IMR-90 (cell line): ENCODE measurements around the gene ZBTB9. TPM values are rescaled to one million over a fixed set of nuclear protein-coding genes. Genes with fewer than 3 reads are reported as not detected.

Experiments used
- ATAC-seq: fragments of 200-7000 bp; cut with Tn5 transposase; 2 replicates; pipeline ENCODE4 v1.9.1; 2020; ENCODE audit warnings: low read depth, mild to moderate bottlenecking, moderate library complexity
- BruUV-seq: library from RNA; stranded (reverse); fragments of 400-500 nt; replicated peaks from 2 replicates; lab custom pipeline; 2021; lab: Mats Ljungman, UMichigan
- CTCF ChIA-PET: fragments of 300-600 bp; formaldehyde crosslinking; extraction: SDS; loops from one replicate; lab custom pipeline; 2021; ENCODE audit warnings: antibody characterized with exemption; lab: Yijun Ruan, JAX
- POLR2A ChIA-PET: fragments of 300-600 bp; sonication (Branson Sonifier 250); formaldehyde crosslinking; loops from one replicate; lab custom pipeline; 2022; ENCODE audit warnings: antibody characterized with exemption; ENCODE audit not compliant: unreplicated experiment; lab: Charles Lee
- DNase-seq: peaks from one replicate; pipeline ENCODE4 v3.0.0; 2013
- H2AFZ ChIP-seq: replicated peaks from 2 replicates; pipeline ENCODE3; 2013; ENCODE audit warnings: low read length, mild to moderate bottlenecking; ENCODE audit not compliant: poor library complexity
- H2AK5ac ChIP-seq: 2 replicates; pipeline ENCODE4 v1.6.1; 2013; ENCODE audit warnings: low read depth, low read length, inconsistent platforms
- H2AK9ac ChIP-seq: replicated peaks from 2 replicates; pipeline ENCODE3; 2013; ENCODE audit warnings: mild to moderate bottlenecking, low read depth, low read length, moderate library complexity; ENCODE audit not compliant: poor library complexity
- H2BK120ac ChIP-seq: 2 replicates; pipeline ENCODE4 v1.6.1; 2013; ENCODE audit warnings: low read depth, low read length, inconsistent platforms
- H2BK15ac ChIP-seq: 3 replicates; pipeline ENCODE4 v1.6.1; 2013; ENCODE audit warnings: low read depth, low read length, inconsistent platforms
- H2BK20ac ChIP-seq: 2 replicates; pipeline ENCODE4 v1.6.1; 2013; ENCODE audit warnings: low read depth, mild to moderate bottlenecking, inconsistent platforms, low read length, moderate library complexity
- H2BK5ac ChIP-seq: 2 replicates; pipeline ENCODE4 v1.6.1; 2013; ENCODE audit warnings: mild to moderate bottlenecking, low read depth, low read length, inconsistent platforms; ENCODE audit not compliant: poor library complexity, severe bottlenecking
- H3K14ac ChIP-seq: replicated peaks from 2 replicates; pipeline ENCODE4 v1.6.1; 2013; ENCODE audit warnings: low read depth, low read length, inconsistent platforms
- H3K18ac ChIP-seq: 2 replicates; pipeline ENCODE4 v1.6.1; 2013; ENCODE audit warnings: low read depth, low read length, control low read depth
- H3K23ac ChIP-seq: 2 replicates; pipeline ENCODE4 v1.6.1; 2013; ENCODE audit warnings: low read depth, low read length, inconsistent platforms
- H3K27ac ChIP-seq: 2 replicates; pipeline ENCODE4 v1.5.1; 2013; ENCODE audit warnings: mild to moderate bottlenecking, control low read depth, low read length; ENCODE audit not compliant: insufficient read depth
- H3K27me3 ChIP-seq: 2 replicates; pipeline ENCODE4 v1.6.1; 2013; ENCODE audit warnings: low read length; ENCODE audit not compliant: control insufficient read depth, insufficient read depth
- H3K36me3 ChIP-seq: 2 replicates; pipeline ENCODE4 v1.6.1; 2013; ENCODE audit warnings: low read length, mixed read lengths; ENCODE audit not compliant: control insufficient read depth, insufficient read depth
- H3K4ac ChIP-seq: 2 replicates; pipeline ENCODE4 v1.6.1; 2013; ENCODE audit warnings: low read depth, low read length, inconsistent platforms
- H3K4me1 ChIP-seq: 2 replicates; pipeline ENCODE4 v1.6.1; 2013; ENCODE audit warnings: low read length, mixed read lengths; ENCODE audit not compliant: control insufficient read depth, insufficient read depth
- H3K4me2 ChIP-seq: 2 replicates; pipeline ENCODE4 v1.6.1; 2013; ENCODE audit warnings: low read depth, mild to moderate bottlenecking, control low read depth, low read length, moderate library complexity
- H3K4me3 ChIP-seq: 2 replicates; pipeline ENCODE4 v1.5.1; 2013; ENCODE audit warnings: low read depth, mild to moderate bottlenecking, control low read depth, low read length, moderate library complexity; ENCODE audit not compliant: insufficient read depth
- H3K56ac ChIP-seq: 2 replicates; pipeline ENCODE4 v1.6.1; 2013; ENCODE audit warnings: low read length, inconsistent platforms; ENCODE audit not compliant: insufficient read depth; ENCODE audit errors: extremely low read depth
- H3K79me1 ChIP-seq, 2 experiments: 2 replicates each; pipeline ENCODE4 v1.6.1; 2013; ENCODE audit warnings: low read length in 2 of 2, inconsistent platforms in 1 of 2, low read depth in 1 of 2
- H3K9ac ChIP-seq: 2 replicates; pipeline ENCODE4 v1.6.1; 2013; ENCODE audit warnings: low read depth, low read length, control low read depth
- H3K9me1 ChIP-seq: 2 replicates; pipeline ENCODE4 v1.6.1; 2013; ENCODE audit warnings: low read length, inconsistent platforms; ENCODE audit not compliant: insufficient read depth
- H3K9me3 ChIP-seq: 2 replicates; pipeline ENCODE4 v1.6.1; 2013; ENCODE audit warnings: low read length; ENCODE audit not compliant: control insufficient read depth, insufficient read depth
- H4K20me1 ChIP-seq: 2 replicates; pipeline ENCODE4 v1.6.1; 2013; ENCODE audit warnings: low read length, inconsistent platforms; ENCODE audit not compliant: insufficient read depth
- H4K5ac ChIP-seq: 2 replicates; pipeline ENCODE4 v1.6.1; 2013; ENCODE audit warnings: mild to moderate bottlenecking, low read depth, low read length, control low read depth
- H4K8ac ChIP-seq, 2 experiments: 2 replicates each; pipeline ENCODE4 v1.6.1; 2013; ENCODE audit warnings: low read depth in 2 of 2, low read length in 2 of 2, control low read depth in 1 of 2, inconsistent platforms in 1 of 2
- H4K91ac ChIP-seq: 2 replicates; pipeline ENCODE4 v1.6.1; 2013; ENCODE audit warnings: low read depth, low read length, inconsistent platforms; ENCODE audit not compliant: insufficient read depth
- BHLHE40 ChIP-seq: fragments of 150-350 bp; IDR thresholded peaks from 2 replicates; pipeline ENCODE4 v1.6.1; 2016; ENCODE audit warnings: mild to moderate bottlenecking, low read depth, low read length
- CEBPB ChIP-seq: IDR thresholded peaks from 2 replicates; pipeline ENCODE4 v1.6.1; 2012; ENCODE audit warnings: low read depth, low read length, improper control_type of control experiment
- CHD1 ChIP-seq: IDR thresholded peaks from 2 replicates; pipeline ENCODE4 v1.6.1; 2012; ENCODE audit warnings: low read depth, low read length, improper control_type of control experiment
- FOS ChIP-seq: fragments of 150-350 bp; IDR thresholded peaks from 2 replicates; pipeline ENCODE4 v1.6.1; 2016; ENCODE audit warnings: low read depth, low read length
- MAFK ChIP-seq: IDR thresholded peaks from 2 replicates; pipeline ENCODE4 v1.6.1; 2012; ENCODE audit warnings: low read depth, low read length, improper control_type of control experiment
- MAZ ChIP-seq: IDR thresholded peaks from 2 replicates; pipeline ENCODE4 v1.6.1; 2012; ENCODE audit warnings: low read depth, mild to moderate bottlenecking, low read length, improper control_type of control experiment, moderate library complexity, borderline replicate concordance
- MXI1 ChIP-seq: IDR thresholded peaks from 2 replicates; pipeline ENCODE4 v1.6.1; 2012; ENCODE audit warnings: low read depth, mild to moderate bottlenecking, low read length, moderate library complexity, borderline replicate concordance
- NFE2L2 ChIP-seq: fragments of 150-350 bp; IDR thresholded peaks from 2 replicates; pipeline ENCODE4 v1.6.1; 2016; ENCODE audit warnings: low read depth, mild to moderate bottlenecking, low read length
- POLR2A ChIP-seq: IDR thresholded peaks from 2 replicates; pipeline ENCODE4 v1.6.1; 2012; ENCODE audit warnings: mild to moderate bottlenecking, low read depth, low read length
- RAD21 ChIP-seq: IDR thresholded peaks from 2 replicates; pipeline ENCODE4 v1.6.1; 2012; ENCODE audit warnings: low read length, improper control_type of control experiment
- RCOR1 ChIP-seq: IDR thresholded peaks from 2 replicates; pipeline ENCODE4 v1.6.1; 2012; ENCODE audit warnings: mild to moderate bottlenecking, low read length, improper control_type of control experiment; ENCODE audit not compliant: insufficient replicate concordance
- RFX5 ChIP-seq: IDR thresholded peaks from 2 replicates; pipeline ENCODE4 v1.8.0; 2012; ENCODE audit warnings: low read depth, mild to moderate bottlenecking, low read length, moderate library complexity
- SMC3 ChIP-seq: fragments of 150-350 bp; IDR thresholded peaks from 2 replicates; pipeline ENCODE4 v1.6.1; 2016; ENCODE audit warnings: low read depth, mild to moderate bottlenecking, antibody characterized with exemption, low read length, moderate library complexity
- WGBS, 2 experiments: methylation state at CpG; one replicate each; pipeline versions ENCODE4 v1.1.5 to v1.1.7; 2013; ENCODE audit warnings: missing lambda C conversion rate in 2 of 2; ENCODE audit not compliant: insufficient read length in 1 of 2; ENCODE audit errors: extremely low coverage in 2 of 2; 5-methylcytosine and 5-hydroxymethylcytosine counted together
- dilution Hi-C: fragments of 300-500 bp; cut with HindIII; formaldehyde crosslinking; loops from one replicate; pipeline ENCODE4 v1.14.3; 2018; ENCODE audit warnings: low sequenced_read_pairs; ENCODE audit not compliant: unreplicated experiment
- in situ Hi-C: fragments of 300-500 bp; cut with MboI; formaldehyde crosslinking; loops from 3 replicates; pipeline ENCODE4 v1.14.3; 2019; ENCODE audit warnings: low sequenced_read_pairs, inconsistent platforms, mixed read lengths
- intact Hi-C: fragments of 100-400 bp; cut with micrococcal nuclease; formaldehyde crosslinking; loops from 2 replicates; pipeline ENCODE4 v1.10.0; 2022
- polyA plus RNA-seq, 3 experiments: library from polyadenylated mRNA; depleted of rRNA; stranded (reverse); fragments of >200 nt; gene quantifications; 2 replicates each; pipeline ENCODE4 v1.2.3, GENCODE V29; 2012; ENCODE audit warnings: low replicate concordance in 1 of 3
- total RNA-seq: library from RNA; depleted of rRNA; stranded (reverse); fragments of >200 nt; gene quantifications from 2 replicates; pipeline ENCODE4 v1.2.3, GENCODE V29; 2012
- TF ChIP-seq, protein P1 (sequence below): fragments of 150-350 bp; IDR thresholded peaks from 2 replicates; pipeline ENCODE4 v1.6.1; 2017; ENCODE audit warnings: mild to moderate bottlenecking, antibody characterized with exemption, low read length, low read depth
- TF ChIP-seq, protein P2 (sequence below): conservative IDR thresholded peaks from 2 replicates; pipeline ENCODE4 v1.5.1; 2012; ENCODE audit warnings: mild to moderate bottlenecking, low read depth, low read length, improper control_type of control experiment

The ZBTB9 gene
- total and polyA plus RNA-seq, 2 of the 4 experiments (the other 2 are of a cell fraction), result 5.4 to 5.9 TPM

DNA sequence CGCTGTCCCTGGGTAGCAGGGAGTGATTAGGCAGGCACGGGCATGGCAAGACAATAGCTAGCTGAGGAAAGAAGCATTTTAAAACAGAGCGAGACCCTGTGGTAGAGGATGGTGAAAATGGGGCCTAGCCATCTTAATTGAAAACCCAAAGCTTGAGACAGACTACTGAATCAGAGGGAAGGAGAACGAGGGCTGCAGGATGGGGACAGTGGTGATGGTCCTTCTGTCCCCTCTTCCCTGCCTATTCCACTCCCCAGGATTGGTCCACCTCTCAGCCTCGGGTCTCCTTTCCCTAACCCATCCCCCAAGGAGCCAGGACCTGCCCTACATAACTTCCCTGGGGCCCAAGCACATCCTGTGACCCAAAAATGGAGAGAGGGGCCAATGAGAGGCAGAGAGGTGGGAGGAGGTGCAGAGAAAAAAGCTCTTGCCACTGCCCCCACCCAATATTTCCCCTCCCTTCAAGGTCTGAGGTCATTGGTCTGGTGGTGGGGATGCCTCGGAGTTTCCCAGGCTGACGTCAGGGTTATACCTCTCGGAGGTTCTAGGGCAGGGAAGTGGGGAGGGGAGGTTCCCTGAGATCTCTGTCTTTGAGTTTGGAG lies 35.6 kb upstream of the ZBTB9 start:
- peak overlapping the region; percentile 80 for H3K4me2 ChIP-seq
- DNase-seq (peak; percentile 42), ATAC-seq (no peak)
- peak overlapping the region; percentile 93 for H2BK120ac ChIP-seq
- H3K18ac ChIP-seq, result peak overlapping the region; percentile 69
- POLR2A ChIA-PET, result no interaction called here
- intact Hi-C loops (loop anchor here (2.0 to 5.0 kb wide), 3 partner anchors 28 to 121 kb away; partner anchors contain the start of genes KIFC1, RGL2 and TAPBP), in situ Hi-C loops (no loop called here), dilution Hi-C loops (no loop called here)
- H3K14ac ChIP-seq, result peak overlapping the region; percentile 83
- H2AK5ac ChIP-seq, result peak overlapping the region; percentile 97
- H3K4me1 ChIP-seq, result peaks cover 19% of the 10 kb centered on the region
- peak overlapping the region; percentile 22 for H3K4me3 ChIP-seq
- H2BK20ac ChIP-seq, result peak overlapping the region; percentile 60
- peaks cover 19% of the 10 kb centered on the region for H4K20me1 ChIP-seq
- H2AK9ac ChIP-seq, result peak overlapping the region; percentile 99
- H4K8ac ChIP-seq, result peak overlapping the region; percentile 97
- H3K4ac ChIP-seq, result peak overlapping the region; percentile 97
- H2AFZ ChIP-seq, result peak overlapping the region; percentile 99
- H2BK5ac ChIP-seq, result peak overlapping the region; percentile 93
- H3K36me3 ChIP-seq, result peaks cover 32% of the 10 kb centered on the region
- peak overlapping the region; percentile 96 for H4K91ac ChIP-seq
- CTCF ChIA-PET, result interaction anchor here (0.6 to 1.2 kb wide), 2 partner anchors 10 to 1787 kb away, joined by 3 read pairs; no protein-coding TSS in a partner anchor
- H3K9ac ChIP-seq, result peak overlapping the region; percentile 53
- peak overlapping the region; percentile 92 for H3K23ac ChIP-seq
- WGBS, 2 experiments, result 0% methylated on average over 1 of the region's 8 CpGs; no CpG with 5 or more reads in 1 of the 2 experiments
- H3K9me1 ChIP-seq, result peaks cover 10% of the 10 kb centered on the region
- H3K27me3 ChIP-seq, result no peaks in the 10 kb centered on the region
- H2BK15ac ChIP-seq, result peak overlapping the region; percentile 98; the same call in 2 of the 3 replicates
- peak overlapping the region; percentile 69; the same call in 1 of the 2 replicates for H3K56ac ChIP-seq
- no TSS peak for BruUV-seq
- peaks cover 20 to 88% of the 10 kb centered on the region in 2 experiments for H3K79me1 ChIP-seq
- peak overlapping the region; percentile 88 for H4K5ac ChIP-seq
- H3K27ac ChIP-seq, result peak overlapping the region; percentile 79
- H3K9me3 ChIP-seq, result no peaks in the 10 kb centered on the region
- TF ChIP-seq, protein P1, sequence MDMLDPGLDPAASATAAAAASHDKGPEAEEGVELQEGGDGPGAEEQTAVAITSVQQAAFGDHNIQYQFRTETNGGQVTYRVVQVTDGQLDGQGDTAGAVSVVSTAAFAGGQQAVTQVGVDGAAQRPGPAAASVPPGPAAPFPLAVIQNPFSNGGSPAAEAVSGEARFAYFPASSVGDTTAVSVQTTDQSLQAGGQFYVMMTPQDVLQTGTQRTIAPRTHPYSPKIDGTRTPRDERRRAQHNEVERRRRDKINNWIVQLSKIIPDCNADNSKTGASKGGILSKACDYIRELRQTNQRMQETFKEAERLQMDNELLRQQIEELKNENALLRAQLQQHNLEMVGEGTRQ, result no peak
- TF ChIP-seq POLR2A (no peak), FOS (no peak), RCOR1 (no peak), CHD1 (no peak), MAZ (no peak), RFX5 (no peak), MXI1 (no peak), RAD21 (no peak), NFE2L2 (no peak), BHLHE40 (no peak), MAFK (no peak), SMC3 (no peak), CEBPB (no peak)
- TF ChIP-seq, protein P2, sequence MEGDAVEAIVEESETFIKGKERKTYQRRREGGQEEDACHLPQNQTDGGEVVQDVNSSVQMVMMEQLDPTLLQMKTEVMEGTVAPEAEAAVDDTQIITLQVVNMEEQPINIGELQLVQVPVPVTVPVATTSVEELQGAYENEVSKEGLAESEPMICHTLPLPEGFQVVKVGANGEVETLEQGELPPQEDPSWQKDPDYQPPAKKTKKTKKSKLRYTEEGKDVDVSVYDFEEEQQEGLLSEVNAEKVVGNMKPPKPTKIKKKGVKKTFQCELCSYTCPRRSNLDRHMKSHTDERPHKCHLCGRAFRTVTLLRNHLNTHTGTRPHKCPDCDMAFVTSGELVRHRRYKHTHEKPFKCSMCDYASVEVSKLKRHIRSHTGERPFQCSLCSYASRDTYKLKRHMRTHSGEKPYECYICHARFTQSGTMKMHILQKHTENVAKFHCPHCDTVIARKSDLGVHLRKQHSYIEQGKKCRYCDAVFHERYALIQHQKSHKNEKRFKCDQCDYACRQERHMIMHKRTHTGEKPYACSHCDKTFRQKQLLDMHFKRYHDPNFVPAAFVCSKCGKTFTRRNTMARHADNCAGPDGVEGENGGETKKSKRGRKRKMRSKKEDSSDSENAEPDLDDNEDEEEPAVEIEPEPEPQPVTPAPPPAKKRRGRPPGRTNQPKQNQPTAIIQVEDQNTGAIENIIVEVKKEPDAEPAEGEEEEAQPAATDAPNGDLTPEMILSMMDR, result no peak
